Mesendoderm (in vitro differentiated cells): ENCODE measurements around the gene STIM2.

ENCODE experiments used
- DNase-seq: peaks from one replicate; pipeline ENCODE4 v3.0.0; 2013
- H2AK5ac ChIP-seq: 2 replicates; pipeline ENCODE4 v1.6.1; 2013; ENCODE audit warnings: low read length, inconsistent platforms
- H2BK120ac ChIP-seq: 2 replicates; pipeline ENCODE4 v1.6.1; 2013; ENCODE audit warnings: low read depth, mild to moderate bottlenecking, low read length, moderate library complexity, mixed read lengths
- H2BK15ac ChIP-seq: replicated peaks from 2 replicates; pipeline ENCODE4 v1.6.1; 2013; ENCODE audit warnings: low read depth, mild to moderate bottlenecking, moderate library complexity
- H2BK5ac ChIP-seq: 2 replicates; pipeline ENCODE4 v1.6.1; 2013; ENCODE audit warnings: low read length, inconsistent platforms
- H3K18ac ChIP-seq: 2 replicates; pipeline ENCODE4 v1.6.1; 2013; ENCODE audit warnings: mild to moderate bottlenecking, low read length, mixed read lengths
- H3K23ac ChIP-seq: one replicate; pipeline ENCODE4 v1.6.1; 2013; ENCODE audit warnings: low read length
- H3K27ac ChIP-seq: 2 replicates; pipeline ENCODE4 v1.5.1; 2013; ENCODE audit warnings: low read depth, mild to moderate bottlenecking, inconsistent platforms, low read length, moderate library complexity
- H3K27me3 ChIP-seq: 2 replicates; pipeline ENCODE4 v1.6.1; 2013; ENCODE audit warnings: low read length, control low read depth, mild to moderate bottlenecking, inconsistent platforms; ENCODE audit not compliant: insufficient read depth, poor library complexity
- H3K36me3 ChIP-seq: 2 replicates; pipeline ENCODE4 v1.6.1; 2013; ENCODE audit warnings: low read length, inconsistent platforms; ENCODE audit not compliant: control insufficient read depth, insufficient read depth
- H3K4ac ChIP-seq: one replicate; pipeline ENCODE4 v1.6.1; 2013; ENCODE audit warnings: low read depth, mild to moderate bottlenecking, low read length, moderate library complexity
- H3K4me1 ChIP-seq: 2 replicates; pipeline ENCODE4 v1.6.1; 2013; ENCODE audit warnings: low read depth, low read length, inconsistent platforms; ENCODE audit not compliant: control insufficient read depth
- H3K4me2 ChIP-seq: 2 replicates; pipeline ENCODE4 v1.6.1; 2013; ENCODE audit warnings: low read length
- H3K4me3 ChIP-seq: 2 replicates; pipeline ENCODE4 v1.5.1; 2013; ENCODE audit warnings: mild to moderate bottlenecking, low read length
- H3K56ac ChIP-seq: one replicate; pipeline ENCODE4 v1.6.1; 2013; ENCODE audit warnings: low read length
- H3K79me1 ChIP-seq: 2 replicates; pipeline ENCODE4 v1.6.1; 2013; ENCODE audit warnings: low read length, inconsistent platforms
- H3K79me2 ChIP-seq: 2 replicates; pipeline ENCODE4 v1.6.1; 2013; ENCODE audit warnings: mild to moderate bottlenecking, low read length; ENCODE audit not compliant: control insufficient read depth, insufficient read depth
- H3K9ac ChIP-seq: 2 replicates; pipeline ENCODE4 v1.6.1; 2013; ENCODE audit warnings: low read length, inconsistent platforms
- H4K5ac ChIP-seq: one replicate; pipeline ENCODE4 v1.6.1; 2013; ENCODE audit warnings: low read length
- H4K8ac ChIP-seq: one replicate; pipeline ENCODE4 v1.6.1; 2013; ENCODE audit warnings: low read depth, mild to moderate bottlenecking, control low read depth, low read length, moderate library complexity
- WGBS: extraction: QIAGEN DNeasy Blood & Tissue Kit; methylation state at CpG from one replicate; pipeline ENCODE4 v1.1.7; 2013; ENCODE audit warnings: low lambda C conversion rate, missing lambda C conversion rate; ENCODE audit not compliant: insufficient coverage; ENCODE audit errors: extremely low coverage; 5-methylcytosine and 5-hydroxymethylcytosine counted together

STIM2 gene

DNA sequence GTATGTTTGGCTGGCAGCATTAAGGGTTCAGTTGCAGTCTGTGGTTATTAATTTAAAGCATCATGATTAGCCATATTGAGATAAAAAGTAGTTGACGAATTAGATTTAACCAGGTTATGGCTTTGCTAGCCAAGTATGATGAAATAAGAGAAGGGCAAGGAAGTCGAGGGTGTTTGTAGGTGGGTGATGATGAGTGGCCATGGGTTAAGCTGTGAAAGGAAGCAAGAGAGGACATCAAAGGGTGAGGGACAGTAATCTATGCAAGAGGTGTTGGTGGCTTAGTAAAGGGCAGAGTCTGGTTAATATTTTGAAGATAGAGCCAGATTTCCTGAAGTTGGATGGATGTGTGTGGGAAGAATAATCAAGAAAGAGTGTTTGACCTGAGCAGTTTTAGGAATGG lies 44.5 kb downstream of the STIM2 start:
- Histone ChIP-seq H3K79me2 (peaks cover 14% of the 10 kb centered on the region), H3K79me1 (peaks cover 8% of the 10 kb centered on the region), H3K4ac (no peak overlapping the region), H3K4me1 (peaks cover 7% of the 10 kb centered on the region), H4K8ac (no peak overlapping the region), H3K36me3 (no peaks in the 10 kb centered on the region), H3K4me3 (no peak overlapping the region), H3K27ac (no peak overlapping the region), H3K27me3 (no peaks in the 10 kb centered on the region), H3K56ac (no peak overlapping the region), H2BK15ac (no peak overlapping the region), H3K23ac (no peak overlapping the region), H3K9ac (no peak overlapping the region), H2BK5ac (no peak overlapping the region), H2AK5ac (no peak overlapping the region), H2BK120ac (no peak overlapping the region), H3K18ac (no peak overlapping the region), H4K5ac (no peak overlapping the region), H3K4me2 (no peak overlapping the region)
- no peak for DNase-seq
- WGBS, result 100% methylated on average over 1 of the region's 2 CpGs

DNA sequence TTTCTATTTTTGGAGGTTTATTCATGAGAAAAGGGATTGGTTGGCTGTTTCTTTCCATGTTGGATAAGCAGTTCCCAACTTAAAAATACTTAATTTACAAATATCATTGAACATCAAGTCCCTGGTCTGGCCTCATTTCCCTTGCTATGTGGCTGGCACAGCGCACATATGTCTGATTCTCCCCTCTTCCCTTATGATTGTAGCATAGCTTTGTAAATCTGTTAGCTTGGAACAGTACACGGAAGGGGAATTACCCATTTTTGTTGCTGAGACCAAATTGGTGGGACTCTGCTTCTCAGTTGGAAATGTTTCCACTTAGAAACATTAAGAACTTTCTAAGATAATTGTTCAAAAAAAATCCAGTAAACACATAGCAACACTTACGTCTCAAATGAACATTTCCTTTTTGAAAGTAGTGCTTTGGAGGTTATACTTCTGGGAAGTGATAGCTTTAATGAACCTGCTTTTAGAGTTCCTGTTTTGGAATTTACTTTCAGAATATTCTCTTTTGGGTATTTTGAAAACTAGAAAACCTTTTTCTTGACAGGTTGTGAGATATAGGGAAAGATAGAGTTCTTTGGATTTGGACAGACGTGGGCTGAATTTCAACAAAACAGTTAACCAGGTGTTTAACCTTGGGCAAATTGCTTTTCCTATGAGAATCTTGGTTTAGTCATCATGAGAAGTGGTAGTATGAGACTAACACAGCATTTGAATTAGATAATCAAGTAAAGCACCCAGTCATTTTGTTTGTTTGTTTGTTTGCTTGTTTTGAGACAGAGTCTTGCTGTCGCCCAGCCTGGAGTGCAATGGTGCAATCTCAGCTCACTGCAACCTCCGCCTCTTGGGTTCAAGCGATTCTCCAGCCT lies 47.3 kb downstream of the STIM2 start:
- Histone ChIP-seq H4K8ac (no peak overlapping the region), H3K27me3 (no peaks in the 10 kb centered on the region), H3K56ac (no peak overlapping the region), H2AK5ac (no peak overlapping the region), H3K4ac (no peak overlapping the region), H3K36me3 (no peaks in the 10 kb centered on the region), H3K79me2 (peaks cover 8% of the 10 kb centered on the region), H2BK15ac (no peak overlapping the region), H2BK5ac (no peak overlapping the region), H3K27ac (no peak overlapping the region), H3K18ac (no peak overlapping the region), H4K5ac (no peak overlapping the region), H3K23ac (no peak overlapping the region), H3K9ac (no peak overlapping the region), H2BK120ac (no peak overlapping the region), H3K4me1 (peaks cover 6% of the 10 kb centered on the region), H3K4me2 (no peak overlapping the region), H3K79me1 (peaks cover 6% of the 10 kb centered on the region), H3K4me3 (no peak overlapping the region)
- no peak for DNase-seq
- no CpG with 5 or more reads among the region's 7 CpGs for WGBS

DNA sequence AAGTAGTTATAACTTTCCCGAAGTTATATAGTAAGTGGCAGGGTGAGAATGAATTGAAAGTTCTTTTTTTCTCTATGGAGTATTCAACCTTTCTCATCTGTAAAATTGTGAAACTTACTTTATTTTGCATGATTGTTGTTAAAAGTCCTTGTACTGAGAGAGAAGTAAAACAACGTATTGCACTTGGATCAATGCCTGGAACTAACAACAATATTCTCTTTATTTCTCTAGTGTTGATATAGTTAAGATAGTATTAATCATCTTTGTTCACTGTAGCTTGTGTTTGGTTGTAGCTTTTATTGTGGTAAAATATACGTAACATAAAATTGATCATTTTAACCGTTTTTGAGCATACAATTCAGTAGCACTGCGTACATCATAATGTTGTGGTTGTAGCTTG lies 48.7 kb downstream of the STIM2 start:
- H3K36me3 ChIP-seq, result no peaks in the 10 kb centered on the region
- no peak overlapping the region for H3K4ac ChIP-seq
- no peak overlapping the region for H2AK5ac ChIP-seq
- H2BK120ac ChIP-seq, result no peak overlapping the region
- WGBS, result no CpG with 5 or more reads among the region's 5 CpGs
- H3K79me1 ChIP-seq, result peaks cover 6% of the 10 kb centered on the region
- H3K27ac ChIP-seq, result no peak overlapping the region
- H3K4me2 ChIP-seq, result no peak overlapping the region
- H3K27me3 ChIP-seq, result no peaks in the 10 kb centered on the region
- H3K18ac ChIP-seq, result no peak overlapping the region
- H2BK15ac ChIP-seq, result no peak overlapping the region
- H3K23ac ChIP-seq, result no peak overlapping the region
- H3K79me2 ChIP-seq, result peaks cover 8% of the 10 kb centered on the region
- no peak overlapping the region for H3K9ac ChIP-seq
- no peak overlapping the region for H4K5ac ChIP-seq
- no peak overlapping the region for H2BK5ac ChIP-seq
- H4K8ac ChIP-seq, result no peak overlapping the region
- peaks cover 6% of the 10 kb centered on the region for H3K4me1 ChIP-seq
- H3K56ac ChIP-seq, result no peak overlapping the region
- no peak for DNase-seq
- H3K4me3 ChIP-seq, result no peak overlapping the region

DNA sequence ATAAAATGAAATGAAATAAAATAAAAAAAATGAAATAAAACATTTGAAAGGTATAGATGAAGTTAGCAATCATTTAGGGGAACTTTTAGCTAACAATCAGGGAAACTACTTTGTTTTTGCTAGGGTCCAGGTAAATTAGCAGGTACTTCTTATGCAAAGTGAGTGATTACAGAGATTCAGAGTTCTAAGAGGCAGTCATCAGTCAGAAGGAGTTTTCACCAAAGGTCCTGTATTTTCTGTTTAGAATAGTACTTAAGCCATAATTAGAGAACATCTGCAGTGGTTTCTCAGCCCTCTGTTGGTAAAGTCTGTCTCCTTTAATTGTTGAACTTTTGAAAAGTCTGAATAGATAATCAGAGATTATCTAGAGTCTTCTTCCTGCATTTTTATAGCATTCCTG lies 50.6 kb downstream of the STIM2 start:
- H3K79me1 ChIP-seq, result peaks cover 5% of the 10 kb centered on the region
- H3K27ac ChIP-seq, result no peak overlapping the region
- H4K8ac ChIP-seq, result no peak overlapping the region
- H2AK5ac ChIP-seq, result no peak overlapping the region
- H3K56ac ChIP-seq, result no peak overlapping the region
- H3K36me3 ChIP-seq, result no peaks in the 10 kb centered on the region
- no peak overlapping the region for H3K4me2 ChIP-seq
- no peak overlapping the region for H3K4ac ChIP-seq
- no peak overlapping the region for H2BK5ac ChIP-seq
- H2BK120ac ChIP-seq, result no peak overlapping the region
- H3K18ac ChIP-seq, result no peak overlapping the region
- H2BK15ac ChIP-seq, result no peak overlapping the region
- H3K27me3 ChIP-seq, result no peaks in the 10 kb centered on the region
- no peak overlapping the region for H3K23ac ChIP-seq
- no peak overlapping the region for H3K4me3 ChIP-seq
- peaks cover 2% of the 10 kb centered on the region for H3K79me2 ChIP-seq
- no peak for DNase-seq
- peaks cover 2% of the 10 kb centered on the region for H3K4me1 ChIP-seq
- no peak overlapping the region for H3K9ac ChIP-seq
- no peak overlapping the region for H4K5ac ChIP-seq

DNA sequence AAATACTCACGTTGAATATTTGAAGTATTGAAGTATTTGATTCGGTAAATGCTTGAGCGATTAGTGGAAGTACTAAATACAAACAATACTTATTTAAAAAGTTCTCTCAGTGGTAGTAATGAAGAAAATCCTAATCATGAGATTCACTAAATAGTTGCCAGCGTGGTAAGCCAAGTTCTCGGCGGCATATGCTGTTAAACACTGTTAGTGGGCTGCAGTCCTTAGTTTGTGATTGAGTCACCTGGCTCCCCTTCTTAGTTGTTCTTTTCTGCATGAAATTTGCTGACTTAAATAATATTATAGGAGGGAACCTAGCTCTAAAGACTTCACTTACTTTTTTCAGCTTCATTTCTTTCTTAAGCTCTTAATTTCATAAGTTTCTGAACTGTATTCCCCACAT lies 51.4 kb downstream of the STIM2 start:
- no peak overlapping the region for H2BK5ac ChIP-seq

DNA sequence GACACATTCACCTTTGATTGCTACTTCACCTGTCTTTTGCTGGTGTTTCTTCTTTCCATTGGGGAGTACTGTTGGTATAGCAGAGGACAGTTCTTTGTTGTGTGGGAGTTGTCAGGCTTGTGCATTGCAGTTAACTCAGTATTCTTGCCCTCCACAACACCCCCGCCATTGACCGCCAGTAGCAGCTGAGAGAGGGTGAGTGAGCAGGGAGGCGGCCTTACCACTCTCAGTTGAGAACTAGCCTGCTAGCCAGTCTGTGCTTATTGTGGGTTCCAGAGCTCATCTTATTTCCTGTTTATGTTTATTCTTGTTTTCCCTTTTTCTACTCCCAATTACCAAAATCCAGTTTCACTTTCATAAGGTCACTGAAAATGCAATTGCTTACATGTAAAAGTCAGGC lies 52.2 kb downstream of the STIM2 start:
- WGBS, result no CpG with 5 or more reads among the region's 3 CpGs
- Histone ChIP-seq H3K36me3 (no peaks in the 10 kb centered on the region), H3K4me3 (no peak overlapping the region), H3K56ac (no peak overlapping the region), H3K4me2 (no peak overlapping the region), H4K8ac (no peak overlapping the region), H3K18ac (no peak overlapping the region), H4K5ac (no peak overlapping the region), H2BK15ac (no peak overlapping the region), H2BK120ac (no peak overlapping the region), H3K27me3 (no peaks in the 10 kb centered on the region), H3K4me1 (peaks cover 2% of the 10 kb centered on the region), H3K23ac (no peak overlapping the region), H3K27ac (no peak overlapping the region), H3K4ac (no peak overlapping the region), H2AK5ac (no peak overlapping the region), H3K79me1 (peaks cover 4% of the 10 kb centered on the region), H2BK5ac (no peak overlapping the region), H3K9ac (no peak overlapping the region), H3K79me2 (peaks cover 2% of the 10 kb centered on the region)
- peak; percentile 20 for DNase-seq

More for the DNA sequence above, 51.4 kb downstream of the STIM2 start:
- Histone ChIP-seq H4K5ac (no peak overlapping the region), H3K4ac (no peak overlapping the region), H3K27ac (no peak overlapping the region), H2BK15ac (no peak overlapping the region), H3K4me2 (no peak overlapping the region), H3K23ac (no peak overlapping the region), H3K36me3 (no peaks in the 10 kb centered on the region), H3K79me2 (peaks cover 2% of the 10 kb centered on the region), H3K56ac (no peak overlapping the region), H3K27me3 (no peaks in the 10 kb centered on the region), H3K4me1 (peaks cover 2% of the 10 kb centered on the region), H2BK120ac (no peak overlapping the region), H3K79me1 (peaks cover 6% of the 10 kb centered on the region), H2AK5ac (no peak overlapping the region), H3K9ac (no peak overlapping the region), H3K18ac (no peak overlapping the region), H4K8ac (no peak overlapping the region), H3K4me3 (no peak overlapping the region)
- WGBS, result no CpG with 5 or more reads among the region's 6 CpGs
- DNase-seq, result no peak
